Stimulated activated CD8-positive, alpha-beta memory T cell treated with anti-CD3 and anti-CD28 coated beads, Interleukin-15, amount 100 ng/mL, for 48 hours (primary cell): ENCODE results near the gene CDON.

Experiments used
- DNase-seq, 2 donors: peaks; one replicate each; pipeline ENCODE4 v3.0.0-alpha.2; 2020; ENCODE audit warnings: low read depth in 2 of 2

Gene CDON

GRCh38 chr11:126062679-126063506 is at the start of gene CDON:
CDON (minus strand) TSS chr11:126062866; CDS start chr11:126023476, 39,390 bp downstream.
- DNase-seq, result peak; percentile 86

- DNase-seq, result no peak
These were observed 48.9 kb upstream of the CDON start for GRCh38 chr11:126111458-126112116.

DNA sequence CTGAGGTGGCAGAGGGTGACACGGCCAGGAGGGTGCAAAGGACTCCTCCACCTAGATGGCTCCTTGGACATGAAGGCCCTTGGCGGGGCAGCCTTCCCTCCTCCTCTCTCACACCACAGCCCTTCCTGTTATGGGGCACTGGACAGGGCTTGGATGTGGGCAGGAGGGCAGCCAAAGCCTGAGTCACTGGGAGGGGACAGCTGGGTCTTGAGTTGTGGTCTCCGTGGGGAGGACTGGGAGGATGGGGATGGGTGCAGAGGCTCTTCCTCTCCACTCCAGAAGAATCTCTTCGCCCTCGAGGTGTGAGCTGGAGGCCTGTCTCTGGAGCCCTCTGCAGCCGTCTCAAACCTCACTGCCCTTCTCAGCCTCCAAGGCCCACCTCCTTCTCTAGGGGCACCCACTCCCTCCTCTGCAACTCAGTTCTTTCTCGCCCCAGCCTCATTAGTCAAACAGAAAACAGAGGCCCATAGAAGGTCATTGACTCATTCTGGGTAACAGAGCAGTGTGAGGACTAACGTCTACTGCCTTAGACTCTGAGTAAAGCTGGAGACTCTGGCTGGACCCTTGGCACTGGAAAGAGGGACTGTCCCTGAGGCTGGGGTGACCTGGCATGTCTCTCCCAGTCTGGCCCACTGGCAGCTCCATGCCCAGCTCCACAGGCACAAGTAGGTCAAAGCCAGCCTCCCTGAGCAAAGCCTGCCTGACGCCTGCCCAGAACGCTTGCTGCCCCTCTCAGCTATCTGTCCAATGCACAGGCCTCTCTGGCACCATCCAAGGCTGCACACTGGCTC is 47.5 kb upstream of the CDON start:
- no peak for DNase-seq

DNA sequence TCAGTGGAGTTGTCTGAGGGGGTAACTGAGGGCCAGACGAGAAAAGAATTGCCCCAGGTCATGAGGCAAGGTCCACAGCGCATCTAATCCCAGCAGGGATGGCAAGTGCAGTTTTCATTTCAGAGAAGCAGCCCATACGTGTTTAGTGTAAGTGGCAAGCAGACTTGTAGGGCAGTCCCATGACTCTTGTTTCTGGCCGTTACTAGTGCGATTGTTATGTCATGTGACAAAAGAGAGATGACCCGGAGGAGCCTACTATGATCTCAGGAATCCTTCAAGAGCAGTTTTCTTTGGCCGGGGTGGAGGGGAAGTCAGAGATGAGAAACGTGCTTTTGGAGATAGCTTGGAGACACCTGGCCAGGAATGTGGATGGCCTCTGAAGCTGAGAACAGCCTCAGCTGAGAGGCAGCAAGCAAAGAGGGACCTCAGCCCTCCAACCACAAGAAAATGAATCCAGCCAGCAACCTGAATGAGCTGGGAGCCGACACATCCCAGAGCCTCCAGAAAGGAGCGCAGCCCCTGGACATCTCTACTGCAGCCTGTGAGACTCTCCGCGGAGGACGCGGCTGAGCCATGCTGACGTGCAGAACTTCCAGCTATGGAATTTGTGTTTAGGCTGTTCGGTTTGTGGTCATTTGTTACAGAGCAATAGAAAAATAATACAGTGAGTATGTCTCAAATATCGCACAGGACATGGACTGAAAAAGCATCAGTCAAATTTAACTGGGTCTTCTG is 44.1 kb upstream of the CDON start:
- DNase-seq, result no peak

DNA sequence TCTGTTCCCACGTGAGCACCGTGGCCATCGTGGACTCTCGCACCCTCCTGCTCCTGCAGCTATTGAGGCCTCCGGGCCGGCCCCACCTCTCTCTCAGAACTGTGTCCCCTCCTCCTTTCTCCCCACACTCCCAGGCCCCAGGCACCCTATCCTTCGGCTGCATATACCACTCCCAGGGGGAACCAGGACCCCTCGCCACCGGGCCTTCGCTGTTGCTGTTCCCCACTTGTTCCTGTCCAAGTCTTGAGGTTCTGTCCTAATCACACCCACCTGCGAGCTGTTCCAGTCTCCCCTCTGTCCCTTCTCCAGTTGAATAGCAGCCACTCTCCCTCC is 43.0 kb upstream of the CDON start:
- no peak for DNase-seq

DNA sequence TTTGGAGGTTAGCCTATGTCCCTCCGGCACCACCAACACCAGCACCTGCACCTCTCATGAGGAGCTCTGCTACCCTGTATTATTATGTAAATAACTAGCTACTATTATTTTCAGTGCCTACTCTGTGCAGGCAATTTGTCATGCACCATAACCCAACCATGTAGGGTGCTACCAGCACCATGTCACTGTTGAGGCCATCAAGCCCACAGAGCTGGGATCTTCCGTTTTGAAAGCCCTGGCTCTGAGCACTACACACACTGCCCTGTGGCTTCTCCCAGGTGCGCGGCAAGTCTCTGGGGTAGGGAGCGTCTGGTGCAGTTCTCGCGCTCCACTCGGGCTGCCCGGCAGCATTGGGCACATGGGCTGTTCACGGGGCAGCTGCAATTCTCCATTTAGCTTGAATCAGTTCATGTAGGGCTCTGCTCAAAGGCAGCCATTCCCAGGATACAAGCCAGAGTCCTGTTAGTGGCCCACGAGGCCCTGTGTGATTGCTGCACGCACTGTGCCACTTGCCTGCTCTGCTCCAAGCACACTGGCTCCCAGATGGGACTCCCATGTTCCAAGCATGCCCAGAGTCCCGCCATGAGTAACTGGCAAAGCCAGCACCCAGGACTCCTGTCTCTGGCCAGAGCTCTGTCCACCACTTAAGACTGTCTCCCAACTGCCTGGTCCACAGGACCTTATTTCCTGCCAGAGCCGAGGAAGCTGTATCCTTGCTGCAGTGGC is 42.5 kb upstream of the CDON start:
- no peak for DNase-seq

- DNase-seq, result no peak
These were observed 41.8 kb upstream of the CDON start for GRCh38 chr11:126104420-126104819.

DNA sequence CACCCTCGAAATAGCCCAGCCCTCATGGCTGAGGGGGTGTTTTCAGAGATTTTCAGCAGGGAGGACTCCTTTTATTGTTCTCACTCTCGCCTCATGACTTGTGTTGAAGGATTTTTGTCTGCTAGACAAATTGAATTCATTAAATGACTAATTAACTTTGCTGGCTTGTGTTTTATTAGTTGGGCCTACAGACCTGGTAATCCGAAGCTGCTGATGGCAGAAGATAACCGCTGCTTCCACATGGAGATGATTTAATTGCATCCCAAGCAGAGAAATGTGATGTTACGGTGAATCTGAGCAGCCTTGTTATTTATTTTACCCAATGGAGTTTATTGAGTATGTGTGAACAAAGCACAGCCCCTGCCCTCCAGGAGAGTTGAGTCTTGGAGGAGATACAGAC is 40.5 kb upstream of the CDON start:
- DNase-seq, result no peak

GRCh38 chr11:126102436-126102981 is 39.8 kb upstream of the CDON start:
- no peak for DNase-seq

DNA sequence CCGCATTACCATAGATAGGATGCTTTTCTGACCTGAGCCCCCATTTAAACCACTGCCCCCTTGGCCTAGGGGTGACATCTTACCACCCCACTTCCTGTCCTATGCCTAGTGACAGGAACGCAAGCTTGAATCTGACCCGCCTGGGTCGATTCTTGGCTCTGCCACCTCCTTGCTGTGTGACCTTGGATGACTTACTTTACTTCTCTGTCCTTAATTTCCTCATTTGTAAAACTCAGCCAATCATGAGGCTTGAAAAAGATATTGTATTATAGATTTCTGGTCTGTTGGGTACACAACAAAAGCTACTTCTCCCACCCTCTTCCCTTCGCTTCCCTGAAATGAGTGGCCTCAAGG is 39.2 kb upstream of the CDON start:
- DNase-seq, result no peak

GRCh38 chr11:126101251-126101929 is 38.7 kb upstream of the CDON start:
- DNase-seq, result no peak

DNA sequence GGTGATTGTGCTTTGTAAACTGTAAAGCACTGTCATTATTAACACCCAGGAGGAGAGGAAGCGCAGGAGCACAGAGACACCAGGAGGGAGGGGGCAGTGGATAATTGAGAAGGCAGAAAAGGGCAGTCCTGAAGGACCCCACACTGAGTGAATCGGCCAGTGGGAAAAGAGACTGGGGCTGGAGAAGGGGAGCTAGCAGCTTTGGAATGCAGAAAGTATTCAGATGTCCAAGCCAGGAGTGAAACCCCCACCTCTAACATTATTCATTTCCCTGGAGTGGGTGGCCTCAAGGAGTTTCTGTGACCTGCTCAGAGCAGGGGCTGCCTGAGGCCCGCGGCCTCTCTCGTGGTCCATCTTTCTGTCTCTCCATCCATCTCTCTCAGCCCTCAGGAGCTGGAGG is 38.0 kb upstream of the CDON start:
- no peak for DNase-seq

DNA sequence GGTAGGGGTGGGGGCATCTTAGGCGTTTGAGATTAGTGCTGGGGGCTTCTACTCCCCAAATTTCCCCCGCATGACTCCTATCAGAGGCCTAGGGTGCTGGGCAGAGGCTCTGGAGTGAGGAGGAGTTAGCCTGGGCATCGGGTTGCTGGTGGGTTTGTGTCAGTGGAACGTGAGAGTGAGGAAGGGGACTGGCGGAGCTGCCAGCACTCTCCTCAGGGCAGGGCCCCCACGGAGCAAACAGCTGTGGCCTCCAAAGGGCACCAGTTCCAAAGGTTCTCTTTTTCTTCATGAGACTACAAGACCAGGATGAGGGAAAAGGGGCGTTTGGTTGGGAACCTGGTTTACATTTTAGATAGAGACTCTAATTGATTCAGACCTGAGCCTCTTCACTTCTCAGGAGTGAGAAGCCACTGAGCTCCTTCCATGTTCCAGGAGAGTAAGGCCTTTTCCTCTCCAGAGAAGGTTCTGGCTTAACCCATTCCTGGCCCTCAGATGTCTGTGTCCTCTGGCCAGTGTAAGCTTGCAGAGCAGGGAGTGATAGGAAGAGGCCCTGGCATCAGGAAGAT is 35.6 kb upstream of the CDON start:
- DNase-seq, result no peak

DNA sequence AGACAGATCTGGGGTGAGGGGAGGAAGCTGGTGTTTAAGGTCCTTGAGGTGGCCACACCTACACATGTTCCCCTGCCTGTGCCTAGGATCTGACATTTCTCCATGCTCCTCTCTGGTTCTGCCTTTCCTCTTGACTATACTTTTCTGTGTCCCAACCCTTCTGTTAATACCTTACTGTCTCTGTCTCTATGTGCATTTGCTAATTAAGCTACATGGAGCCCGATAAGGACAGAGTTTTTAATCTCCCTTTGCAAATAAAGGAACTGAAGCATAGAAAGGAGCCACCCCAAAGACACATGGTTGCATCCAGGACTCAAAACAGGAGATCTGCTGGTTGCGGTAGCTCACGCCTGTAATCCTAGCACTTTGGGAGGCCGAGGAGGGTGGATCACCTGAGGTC is 33.1 kb upstream of the CDON start:
- no peak for DNase-seq

DNA sequence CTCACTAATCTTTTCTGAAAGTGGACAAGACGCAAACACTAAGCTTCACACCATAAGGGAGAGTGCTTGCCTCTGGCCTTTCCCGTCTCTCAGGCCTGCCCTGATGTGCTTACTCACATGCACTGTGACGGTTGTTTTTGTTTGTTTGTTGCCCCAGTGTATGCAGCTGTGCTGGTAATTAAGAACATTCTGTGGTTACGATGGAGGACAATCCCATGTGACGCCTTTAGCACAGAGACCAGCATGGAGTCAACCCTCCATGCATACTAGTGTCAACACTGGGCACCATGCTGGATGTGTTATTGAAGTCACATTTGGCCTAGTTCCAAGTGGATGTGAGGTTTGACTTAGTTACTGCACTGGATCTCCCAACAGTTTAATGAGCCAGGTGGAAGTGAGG is 27.8 kb upstream of the CDON start:
- DNase-seq, result no peak

DNA sequence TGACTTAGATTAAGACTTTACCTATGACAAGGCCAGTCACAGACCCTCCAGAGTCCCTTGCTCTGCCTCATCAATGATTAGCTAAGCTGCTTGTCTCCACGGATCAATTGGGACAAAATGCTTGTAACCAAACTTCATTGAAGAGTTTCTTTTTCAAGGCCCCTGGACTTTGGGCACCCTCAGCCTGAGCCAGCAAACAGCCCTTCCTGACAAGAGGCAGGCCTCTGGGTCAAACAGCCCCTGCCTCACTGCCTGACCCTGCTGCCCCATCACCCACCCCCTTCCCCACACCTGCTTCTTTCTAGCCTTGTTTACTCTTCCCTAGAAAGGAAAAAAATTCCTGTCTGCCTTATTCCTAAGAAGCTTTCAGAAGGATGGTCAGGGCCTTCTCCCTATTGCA is 26.3 kb upstream of the CDON start:
- no peak for DNase-seq

GRCh38 chr11:126086248-126086647 is 23.6 kb upstream of the CDON start:
- no peak for DNase-seq

GRCh38 chr11:126084608-126084912 is 21.9 kb upstream of the CDON start:
- no peak for DNase-seq

GRCh38 chr11:126083829-126084607 is 21.4 kb upstream of the CDON start:
- DNase-seq, result peak in 1 of 2 donors; percentile 4
